CD1c-positive myeloid dendritic cell (primary cell): ENCODE measurements around the gene BID.
"Not testable (repeated sequence)": the region's sequence is repeated elsewhere in the genome, so short reads cannot be mapped to it uniquely, and the experiment has no call there.

ENCODE experiments used
- DNase-seq: peaks from one replicate; pipeline ENCODE4 v3.0.0-alpha.2; 2016; ENCODE audit errors: extremely low spot score

The BID gene

DNA sequence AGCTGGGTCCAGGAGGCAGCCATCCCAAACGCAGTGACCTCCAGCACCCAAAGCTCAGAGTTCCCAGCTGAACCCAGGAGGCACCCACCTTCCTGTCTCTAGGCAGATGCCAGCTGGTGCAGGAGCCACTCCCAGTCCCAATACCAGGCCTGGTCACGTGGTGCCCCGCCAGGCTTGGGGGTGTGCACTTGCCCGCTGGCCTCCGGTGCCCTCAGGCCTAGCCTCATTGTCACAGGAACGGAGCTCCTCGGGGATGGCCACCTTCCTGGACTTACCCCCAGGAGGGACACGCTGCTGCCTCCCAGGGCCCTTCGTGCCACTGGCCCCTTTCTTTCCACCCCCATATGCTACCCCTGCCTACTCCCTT is 4.6 kb downstream of the BID start:
- DNase-seq: no peak

DNA sequence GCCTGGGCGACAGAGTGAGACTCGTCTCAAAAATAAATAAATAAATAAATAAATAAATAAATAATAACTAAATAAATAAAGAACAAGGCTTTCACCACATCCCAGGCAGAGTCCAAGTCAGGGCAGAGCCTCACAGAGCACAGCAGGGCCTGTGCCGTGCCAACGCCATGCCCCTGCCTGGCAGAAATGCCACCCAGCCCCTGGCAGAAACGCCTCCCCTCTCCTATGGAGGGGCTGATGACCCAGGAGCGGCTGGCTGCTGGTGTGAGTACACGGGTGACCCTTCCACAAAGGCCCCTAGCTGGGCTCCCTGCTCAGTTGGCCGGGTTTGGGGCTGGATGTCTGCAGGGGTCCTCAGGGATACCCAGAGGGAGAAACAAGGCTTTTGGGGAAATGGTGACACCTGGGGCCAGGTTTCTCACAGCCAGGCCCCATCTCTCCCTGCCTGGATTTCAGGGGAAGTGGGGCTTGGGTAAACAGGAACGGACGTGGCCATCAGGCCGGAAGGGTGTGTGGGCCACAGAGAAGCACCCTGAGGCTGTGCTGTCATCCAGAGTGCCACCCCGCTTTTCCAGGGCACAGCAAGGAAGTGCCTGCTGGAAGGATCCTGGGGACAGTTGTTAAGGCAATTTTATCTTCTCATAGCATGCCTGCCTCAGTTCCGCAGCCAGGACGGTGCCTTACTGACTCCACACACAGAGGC is 5.1 kb downstream of the BID start:
- DNase-seq: peak; percentile 81

DNA sequence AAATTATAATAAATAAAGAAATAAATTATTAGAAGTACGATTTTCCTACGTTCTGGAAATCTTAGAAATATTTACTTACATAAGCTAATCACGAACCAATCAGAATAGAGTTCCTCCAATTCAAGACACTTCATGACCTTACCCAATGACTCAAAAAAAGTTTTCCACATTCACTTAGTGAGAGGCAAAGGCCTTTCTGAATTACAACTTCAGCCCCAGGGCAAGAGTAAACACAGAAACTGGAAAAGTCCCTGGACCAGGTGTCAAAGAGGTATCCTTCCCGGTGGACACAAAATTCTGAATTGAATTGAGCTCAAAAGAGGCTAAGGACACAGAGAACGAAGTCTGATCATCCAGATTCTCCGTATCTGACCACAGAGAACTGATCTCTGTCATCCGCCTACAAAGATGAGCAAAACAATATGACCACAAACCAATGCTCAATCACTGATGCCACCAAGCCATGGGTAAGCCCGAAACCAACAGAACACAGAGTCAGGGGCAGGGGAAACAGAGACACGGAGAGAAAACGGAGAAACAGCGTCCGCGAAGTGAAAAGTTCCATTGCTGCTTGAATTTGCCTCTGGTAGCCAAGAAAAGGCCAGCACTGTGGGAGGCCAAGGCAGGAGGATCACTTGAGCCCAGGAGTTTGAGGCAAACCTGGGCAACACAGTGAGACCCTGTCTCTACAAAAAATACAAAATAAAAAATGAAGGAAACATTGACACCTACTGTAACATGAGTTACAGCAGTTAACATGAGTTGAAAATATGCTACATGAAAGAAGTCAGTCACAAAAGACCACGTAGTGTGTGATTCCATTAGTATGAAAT is 6.8 kb downstream of the BID start:
- DNase-seq: peak; percentile 71

DNA sequence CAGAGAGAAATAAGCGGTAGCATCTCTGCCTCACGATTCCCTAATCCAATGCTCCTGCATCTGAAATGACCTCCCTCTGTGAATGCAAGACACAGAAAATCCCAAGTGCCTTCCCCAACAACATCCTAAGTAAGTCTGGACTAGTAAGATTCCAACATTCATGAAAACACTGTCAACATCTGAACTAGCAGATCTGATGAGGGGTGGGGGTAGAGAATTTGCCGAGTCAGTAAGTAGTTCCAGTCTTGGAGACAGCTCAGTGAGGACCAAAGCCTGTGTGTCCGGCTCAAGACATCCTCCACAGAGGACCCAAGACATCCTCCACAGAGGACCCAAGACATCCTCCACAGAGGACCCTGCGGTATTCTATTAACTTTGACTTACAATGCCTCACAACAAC is 9.4 kb downstream of the BID start:
- not testable (repeated sequence) for DNase-seq

DNA sequence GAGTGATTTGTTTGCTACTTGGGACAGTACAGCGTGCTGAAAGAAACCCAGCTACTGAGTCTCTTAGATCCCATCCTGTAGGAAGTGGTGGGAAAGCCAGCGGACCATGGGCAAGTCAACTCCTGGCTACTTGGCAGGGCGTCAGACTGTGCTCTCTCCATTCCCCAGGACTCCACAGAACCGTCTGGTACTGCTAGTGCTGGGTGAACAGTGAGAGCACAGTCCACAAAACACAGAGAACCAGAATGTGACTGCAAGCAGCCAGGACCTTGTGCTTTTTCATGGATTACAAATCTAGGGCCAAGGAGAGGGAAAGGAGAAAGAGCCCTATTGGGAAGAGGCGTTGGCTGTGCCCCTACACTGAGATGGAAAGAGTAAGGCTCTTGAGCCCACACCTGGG is 10.2 kb downstream of the BID start:
- no peak for DNase-seq

DNA sequence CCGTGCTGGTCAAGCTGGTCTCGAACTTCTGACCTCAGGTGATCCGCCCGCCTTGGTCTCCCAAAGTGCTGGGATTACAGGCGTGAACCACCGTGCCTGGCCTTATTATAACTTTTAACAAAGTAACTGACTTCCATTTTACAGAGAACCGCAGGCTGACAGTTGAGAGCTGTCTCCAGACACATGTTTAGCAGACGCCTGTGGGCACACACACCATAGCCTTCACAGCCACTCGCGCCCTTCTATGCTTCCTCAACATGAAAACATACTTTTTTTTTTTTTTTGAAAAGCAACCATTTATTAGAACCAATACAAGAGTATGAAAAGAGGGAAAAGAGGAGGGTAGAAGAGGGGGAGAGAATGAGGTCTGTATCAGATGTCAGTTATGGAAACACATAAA is 10.8 kb downstream of the BID start:
- DNase-seq: not testable (repeated sequence)

DNA sequence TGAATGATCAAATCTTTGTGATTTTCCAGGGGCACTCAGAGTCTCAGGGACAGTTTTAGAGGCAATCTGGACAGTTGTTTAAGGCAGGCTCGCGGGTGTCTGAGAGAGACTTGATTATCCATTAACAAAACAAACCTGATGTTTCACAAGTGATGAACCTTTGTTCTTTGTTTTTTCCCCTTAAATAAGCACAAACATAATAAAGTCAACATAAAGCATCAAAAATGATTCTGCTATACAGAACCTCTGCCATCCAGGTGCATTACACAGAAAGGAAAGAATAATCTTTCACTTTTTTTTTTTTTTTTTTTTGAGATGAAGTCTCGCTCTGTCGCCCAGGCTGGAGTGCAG is 13.2 kb downstream of the BID start:
- no peak for DNase-seq

DNA sequence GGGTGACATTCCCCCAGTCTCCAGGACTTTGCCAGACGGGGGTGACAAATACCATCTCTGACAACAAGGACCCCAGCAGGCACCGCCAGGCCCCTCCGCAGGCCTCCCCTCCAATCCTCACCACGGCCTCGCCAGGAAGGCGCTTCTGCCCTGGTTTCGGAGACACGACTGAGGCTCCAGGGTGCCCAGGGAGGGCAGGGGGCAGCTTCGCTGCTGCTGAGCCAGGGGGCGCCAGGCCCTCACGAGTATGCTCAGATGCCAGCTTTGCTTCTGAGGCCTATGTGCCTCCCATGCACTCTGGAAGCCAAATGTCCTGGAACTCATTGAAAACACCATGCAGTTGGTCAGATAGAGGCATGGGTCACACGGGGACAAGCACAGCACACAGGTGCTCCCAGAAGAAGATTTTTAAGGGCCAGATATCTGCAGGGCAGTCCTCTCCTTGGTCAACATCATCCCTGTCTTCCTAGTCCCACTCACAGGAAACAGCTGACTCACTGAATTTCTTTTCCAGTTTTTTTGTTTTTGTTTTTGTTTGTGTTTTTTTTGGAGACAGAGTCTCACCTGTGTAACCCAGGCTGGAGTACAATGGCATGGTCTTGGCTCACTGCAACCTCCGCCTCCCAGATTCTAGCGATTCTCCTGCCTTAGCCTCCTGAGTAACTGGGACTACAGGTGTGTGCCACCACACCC is 19.9 kb downstream of the BID start:
- DNase-seq: peak; percentile 37

DNA sequence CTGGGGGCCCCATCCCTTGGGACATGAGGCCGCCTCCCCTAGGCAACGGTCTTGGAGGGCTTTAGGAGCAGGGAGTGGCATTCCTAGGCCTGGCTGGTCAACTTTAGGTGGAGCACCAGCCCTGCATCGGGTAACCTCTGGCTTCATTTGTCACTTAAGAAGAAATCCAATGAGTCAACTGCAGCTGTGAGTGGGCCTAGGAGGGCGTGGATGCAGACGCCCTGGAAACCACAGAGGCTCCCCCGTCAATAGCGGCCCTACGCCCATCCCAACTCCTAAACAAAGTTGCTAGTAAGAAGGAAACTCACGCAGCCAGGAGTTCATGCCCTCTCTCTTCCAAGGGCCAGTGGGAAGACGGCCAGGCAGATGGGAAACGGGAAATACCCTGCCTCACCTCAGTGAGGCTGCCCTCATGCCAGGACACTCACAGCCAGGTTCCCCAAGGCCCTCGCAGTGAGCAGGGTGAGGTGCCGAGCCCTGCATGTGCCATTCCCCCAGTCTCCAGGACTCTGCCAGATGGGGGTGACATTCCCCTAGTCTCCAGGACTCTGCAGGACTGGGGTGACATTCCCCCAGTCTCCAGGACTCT is 20.8 kb downstream of the BID start:
- DNase-seq: peak; percentile 88

DNA sequence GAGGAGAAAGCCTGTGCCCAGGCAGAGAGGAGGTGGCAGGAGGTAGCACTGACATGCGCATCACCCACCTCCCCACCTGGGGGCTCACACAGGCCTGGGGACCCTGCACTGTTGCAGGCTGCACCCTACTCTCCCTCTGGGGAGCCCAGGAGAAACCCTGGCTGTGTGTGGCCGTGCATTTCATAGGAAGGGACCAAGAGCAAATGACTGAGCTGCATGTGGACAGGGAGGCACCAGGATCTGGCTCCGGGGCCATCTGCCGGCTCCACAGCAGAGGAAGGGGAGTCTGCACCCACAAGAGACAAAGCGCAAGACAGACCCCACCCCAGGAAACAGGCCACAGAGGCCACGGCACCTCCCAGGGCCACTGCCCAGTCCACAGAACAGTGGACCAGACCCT is 22.7 kb downstream of the BID start:
- DNase-seq: no peak

DNA sequence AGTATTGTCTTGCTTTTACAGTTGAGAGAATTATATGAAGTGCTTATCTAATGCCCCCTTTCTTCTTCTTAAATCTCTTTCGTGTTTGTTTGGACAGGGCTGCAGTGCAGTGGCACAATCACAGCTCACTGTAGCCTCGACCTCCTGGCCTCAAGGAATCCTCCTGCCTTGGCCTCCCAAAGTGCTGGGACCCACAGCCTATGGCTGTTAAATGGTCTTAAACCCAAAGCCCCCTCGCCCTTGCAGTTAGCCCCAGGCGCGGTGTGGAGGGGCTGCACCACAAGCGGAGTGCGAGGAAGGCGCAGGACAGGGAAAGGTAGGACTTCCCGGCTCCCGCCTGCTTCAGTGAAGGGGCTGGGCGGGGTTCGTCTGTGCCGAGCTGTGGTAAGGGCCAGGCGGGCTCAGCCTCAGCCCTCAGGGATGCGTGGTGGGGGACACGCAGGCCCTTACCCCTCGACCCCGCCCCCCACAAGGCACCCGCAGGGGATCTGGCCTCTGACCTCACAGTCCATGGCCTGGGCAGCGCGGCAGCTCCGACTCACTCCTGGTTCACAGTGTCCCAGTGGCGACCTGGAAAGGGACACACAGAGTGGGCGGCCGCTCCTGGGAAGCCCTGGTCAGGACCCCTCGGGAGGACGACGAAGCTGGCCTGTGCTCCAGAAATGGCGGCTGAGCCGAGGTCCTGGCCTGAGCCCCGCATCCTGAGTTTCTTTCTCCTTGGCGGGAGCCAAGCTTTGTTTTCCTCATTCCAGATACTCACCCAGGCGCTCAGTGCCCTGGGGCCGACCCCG is 24.5 kb downstream of the BID start:
- no peak for DNase-seq

DNA sequence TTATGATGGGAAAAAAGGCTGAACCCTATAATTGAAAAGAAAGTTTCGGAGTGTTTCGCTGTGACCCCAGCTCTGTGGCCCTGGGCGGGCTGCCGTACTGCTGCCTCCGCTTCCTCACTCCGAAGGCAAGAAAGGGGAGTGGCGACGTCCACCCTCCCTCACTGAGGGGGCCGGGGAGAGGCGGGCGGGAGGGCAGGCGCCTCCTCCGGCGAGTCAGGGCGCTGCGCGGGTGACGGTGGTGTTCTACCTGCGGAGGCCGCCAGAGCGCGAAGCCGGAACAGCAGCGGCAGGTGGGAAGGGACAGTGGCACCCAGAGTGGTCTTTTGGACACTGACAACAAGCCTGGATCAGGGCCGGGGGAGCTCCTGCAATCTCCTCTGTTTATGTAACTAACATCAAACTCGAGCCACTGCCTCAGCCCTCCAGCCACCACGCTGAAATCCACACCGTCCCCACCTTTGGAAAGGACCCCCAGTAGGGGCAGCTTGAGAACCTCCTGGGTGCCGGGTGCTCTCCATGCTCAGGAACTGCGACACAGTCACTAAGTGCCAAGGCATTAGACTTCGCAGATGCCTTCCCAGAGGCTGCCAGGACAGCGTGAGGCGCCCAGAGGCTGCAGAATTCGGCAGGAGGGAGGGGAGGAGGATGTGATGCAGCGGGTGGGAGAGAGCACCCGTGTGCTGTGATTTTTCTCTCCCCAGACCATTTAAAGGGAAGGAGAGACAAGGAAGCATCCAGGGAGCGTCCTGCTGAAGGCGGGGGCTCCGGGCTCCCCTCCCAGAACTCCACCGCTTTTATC is 25.5 kb downstream of the BID start:
- no peak for DNase-seq

DNA sequence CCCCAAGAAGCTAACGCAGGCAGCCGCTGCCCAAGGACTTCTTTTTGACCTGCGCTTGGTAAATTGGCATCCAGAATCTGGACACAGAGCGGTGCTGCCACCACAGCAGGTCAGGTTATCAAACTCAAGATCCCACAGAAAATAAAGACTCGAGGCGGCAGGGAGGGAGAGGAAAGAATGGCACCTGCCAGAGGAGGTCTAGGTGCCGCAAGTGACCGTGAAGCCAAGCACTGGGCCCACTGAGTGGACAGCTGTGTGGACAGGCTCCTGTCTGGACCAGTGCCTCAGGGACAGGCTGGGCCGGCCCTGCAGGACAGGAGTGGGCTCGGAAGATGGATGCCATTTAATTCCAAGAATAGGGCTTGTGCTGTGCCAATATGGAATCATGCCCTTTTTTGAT is 27.4 kb downstream of the BID start:
- no peak for DNase-seq

DNA sequence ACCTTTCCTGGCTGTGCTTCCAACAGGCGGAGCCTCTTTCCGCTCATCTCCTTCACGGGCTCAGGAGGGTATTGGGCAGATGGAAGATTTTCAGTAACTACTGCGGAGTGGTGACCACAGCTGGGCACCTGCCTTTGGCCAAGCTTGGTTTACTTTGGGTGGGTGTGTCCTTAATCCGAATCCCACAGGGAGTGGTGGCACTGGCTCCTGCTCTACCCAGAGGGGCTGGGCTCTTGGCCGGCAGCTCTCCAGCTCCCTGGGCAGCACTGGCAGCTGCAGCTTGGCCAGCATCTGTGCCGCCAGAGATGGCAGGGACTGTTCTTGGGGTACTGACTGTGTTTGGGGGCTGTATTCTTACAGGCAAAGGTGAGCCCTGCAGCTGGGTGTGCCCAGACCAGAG is 29.8 kb downstream of the BID start:
- DNase-seq: no peak

DNA sequence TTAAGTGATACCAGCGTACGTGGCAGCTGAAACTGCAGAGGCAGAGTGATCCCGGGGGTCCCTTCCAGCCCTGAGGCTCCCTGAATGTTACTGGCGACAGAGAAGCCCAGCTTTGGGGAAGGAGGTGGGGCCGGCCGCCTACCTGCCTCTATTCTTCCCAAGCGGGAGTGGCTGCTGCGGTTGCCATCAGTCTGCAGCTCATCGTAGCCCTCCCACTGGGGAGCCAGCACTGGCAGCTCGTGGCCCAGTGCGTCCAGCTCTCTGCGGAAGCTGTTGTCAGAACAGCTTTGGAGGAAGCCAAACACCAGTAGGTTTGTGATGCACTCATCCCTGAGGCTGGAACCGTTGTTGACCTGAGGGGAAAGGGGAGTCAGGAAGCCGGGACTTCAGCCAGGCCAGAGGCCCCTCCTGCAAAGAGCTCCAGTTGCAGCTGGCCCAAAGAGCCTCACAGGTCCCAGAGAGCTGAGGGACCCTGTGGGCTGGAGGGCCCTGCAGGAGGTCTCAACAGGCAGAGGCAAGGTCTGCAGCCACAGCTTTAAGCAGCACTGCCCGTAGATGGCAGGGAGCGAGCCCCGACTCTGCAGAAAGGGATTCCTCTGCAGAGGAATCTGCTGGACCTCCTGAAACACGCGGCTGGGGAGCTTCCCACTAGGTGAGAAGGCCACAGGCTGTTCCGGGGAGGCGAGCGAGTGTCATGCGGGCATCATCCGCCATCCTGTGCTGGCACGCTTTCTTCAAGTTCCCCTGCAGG is 30.4 kb downstream of the BID start:
- DNase-seq: no peak

DNA sequence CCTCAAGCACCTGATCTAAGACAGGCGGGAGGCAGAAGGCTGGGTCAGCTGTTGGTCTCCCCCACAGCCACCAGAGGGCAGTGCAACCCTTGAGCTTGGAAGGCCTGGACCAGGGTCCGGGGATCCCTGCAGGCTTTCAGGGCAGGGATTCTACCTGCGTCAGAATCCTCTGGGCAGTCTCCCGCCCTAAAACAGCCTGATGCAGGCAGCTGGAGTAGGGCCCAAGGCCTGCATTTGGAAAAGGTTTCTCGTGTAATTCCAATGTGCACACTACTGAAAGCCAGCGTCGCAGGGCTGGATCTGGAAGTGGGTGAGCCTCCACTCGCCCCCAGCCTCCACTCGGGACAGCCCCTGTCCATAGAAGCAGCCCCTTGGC is 31.8 kb downstream of the BID start:
- peak; percentile 70 for DNase-seq

DNA sequence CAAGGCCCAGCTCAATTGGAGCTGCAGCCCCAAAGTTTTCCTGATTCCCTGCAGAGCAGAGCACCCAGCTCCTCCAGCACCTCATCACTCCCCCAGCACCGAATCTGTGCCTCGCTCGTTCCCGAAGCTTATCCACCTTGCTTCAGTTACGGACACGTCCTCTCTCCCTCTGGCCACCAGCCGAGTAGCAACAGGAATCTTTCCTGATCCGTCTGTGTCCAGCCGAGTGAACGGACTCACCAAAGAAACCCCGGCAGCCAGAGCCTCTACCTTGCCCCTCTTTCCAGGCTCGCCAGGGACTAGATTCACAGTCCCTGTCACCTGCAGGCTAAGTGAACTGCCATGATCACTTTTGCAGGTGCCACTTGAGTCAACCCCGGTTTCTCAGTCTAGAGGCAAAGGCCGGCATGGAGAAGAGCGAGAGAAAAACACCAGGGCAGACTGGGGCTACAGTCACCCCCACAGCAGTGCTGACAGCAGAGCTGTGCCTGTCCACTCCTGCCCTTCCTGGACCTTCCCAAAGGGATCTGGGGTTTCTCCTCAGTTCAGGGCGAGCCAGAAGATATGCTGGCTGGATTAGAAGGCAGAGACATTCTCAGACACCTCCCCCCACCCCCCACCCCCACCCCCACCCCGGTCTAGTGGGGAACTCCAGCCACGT is 32.3 kb downstream of the BID start:
- DNase-seq: no peak

DNA sequence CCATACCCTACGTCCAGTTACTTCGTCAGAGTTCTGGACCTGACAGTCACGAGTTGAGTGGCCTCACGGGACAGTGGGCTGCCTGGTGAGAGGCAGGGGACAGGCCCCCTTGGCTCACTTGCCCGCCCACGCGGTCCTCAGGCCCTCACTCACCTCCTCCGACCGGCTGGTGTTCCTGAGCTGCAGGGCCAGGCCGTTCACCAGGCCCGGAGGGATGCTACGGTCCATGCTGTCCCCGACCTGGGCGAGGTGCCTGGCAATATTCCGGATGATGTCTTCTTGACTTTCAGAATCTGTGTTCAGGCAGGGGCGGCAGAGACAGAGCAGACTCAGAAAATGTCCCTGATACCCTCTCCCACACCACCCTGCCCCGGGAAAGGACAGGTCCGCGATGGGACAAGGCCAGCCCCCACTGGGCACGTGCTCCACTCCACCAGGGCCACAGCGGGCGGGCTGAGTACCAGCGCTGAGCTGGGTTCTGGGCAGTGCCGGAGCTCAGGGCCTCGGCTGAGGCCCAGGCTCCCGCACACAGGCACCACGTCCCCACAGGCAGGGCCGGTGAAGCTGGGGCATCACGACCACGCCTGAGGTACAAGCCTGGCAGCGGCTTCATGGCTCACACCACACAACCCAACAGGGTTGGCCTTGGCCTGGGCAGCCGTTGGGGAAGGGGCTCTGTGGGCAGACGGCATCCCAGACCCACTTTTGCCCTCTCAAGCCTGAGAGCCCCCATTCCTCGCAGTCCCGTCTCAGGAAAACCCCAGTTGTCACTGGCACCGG is 34.9 kb downstream of the BID start:
- no peak for DNase-seq
